HUDEP-2 (cell line): ENCODE measurements around the gene IL12B.
A peak's percentile ranks its signal among the peaks of the same experiment; 100 is the strongest.
"Not testable (repeated sequence)": the region's sequence is repeated elsewhere in the genome, so short reads cannot be mapped to it uniquely, and the experiment has no call there.

Source experiments
- DNase-seq, 76 experiments: peaks; one replicate each; lab custom pipeline; 2025; ENCODE audit not compliant: unreplicated experiment in 76 of 76; lab: John Stamatoyannopoulos, UW

IL12B gene

GRCh38 chr5:159301929-159302860 lies 28.1 kb downstream of the IL12B start:
- peak in 3 of 76 experiments; percentile 1 to 32 (median 20) for DNase-seq

DNA sequence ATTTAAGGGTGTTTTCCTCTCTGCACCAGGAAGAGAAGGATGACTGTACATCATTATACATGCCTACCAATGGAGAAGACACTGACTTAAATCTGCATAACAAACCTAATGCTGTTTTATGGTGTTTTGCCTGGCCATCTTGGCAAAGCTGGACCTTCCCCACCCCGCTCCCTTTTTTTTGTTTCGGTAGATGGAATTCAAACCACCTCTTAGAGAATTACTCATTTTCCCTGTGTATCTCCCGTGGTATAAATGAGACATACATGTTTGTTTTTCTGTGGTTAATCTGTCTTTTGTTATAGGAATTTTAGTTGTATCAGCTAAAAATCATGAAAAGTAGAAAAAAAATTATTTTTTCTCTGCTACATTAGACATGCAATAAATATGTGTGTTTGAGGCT lies 28.8 kb downstream of the IL12B start:
- DNase-seq, result no peak

- DNase-seq, result not testable (repeated sequence)
These were observed 33.0 kb downstream of the IL12B start for GRCh38 chr5:159297300-159297699.

DNA sequence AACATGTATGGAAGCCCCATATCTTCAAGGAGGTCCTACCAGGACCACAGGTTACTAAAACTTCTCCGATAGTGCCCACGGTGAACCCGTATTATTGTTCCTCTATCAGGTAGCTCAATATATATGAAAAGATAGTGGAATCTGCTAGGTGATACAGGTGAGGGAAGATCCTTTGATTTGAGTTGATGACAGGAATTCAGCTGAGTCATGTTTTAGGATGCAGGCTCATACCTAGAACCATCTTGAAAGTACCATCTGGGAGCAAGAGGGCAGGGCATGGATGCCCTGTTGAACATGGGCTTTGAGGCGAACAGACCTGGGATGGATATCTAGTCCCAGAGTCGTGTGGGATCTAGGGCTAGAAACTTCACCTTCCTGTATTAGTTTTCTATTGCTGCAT lies 35.4 kb downstream of the IL12B start:
- DNase-seq, result no peak

DNA sequence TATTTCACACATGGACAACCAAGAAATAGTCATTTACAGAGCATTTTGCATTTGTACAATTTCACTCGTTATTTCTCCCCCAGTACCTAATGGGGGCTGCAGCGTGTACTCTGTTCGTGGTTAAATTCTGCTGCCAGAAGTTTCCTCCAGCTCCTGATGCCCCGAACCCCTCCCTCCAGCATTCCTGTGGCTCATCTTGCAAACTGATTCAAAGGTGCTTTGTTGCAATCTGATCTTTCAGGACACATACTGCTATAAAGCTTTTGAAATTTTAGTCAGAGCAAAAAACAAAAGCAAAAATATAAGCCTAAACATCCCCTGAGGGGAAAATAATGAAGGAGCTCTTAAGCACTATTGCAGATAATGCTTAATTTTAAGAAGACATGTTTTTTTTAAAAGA lies 39.5 kb downstream of the IL12B start:
- no peak for DNase-seq

DNA sequence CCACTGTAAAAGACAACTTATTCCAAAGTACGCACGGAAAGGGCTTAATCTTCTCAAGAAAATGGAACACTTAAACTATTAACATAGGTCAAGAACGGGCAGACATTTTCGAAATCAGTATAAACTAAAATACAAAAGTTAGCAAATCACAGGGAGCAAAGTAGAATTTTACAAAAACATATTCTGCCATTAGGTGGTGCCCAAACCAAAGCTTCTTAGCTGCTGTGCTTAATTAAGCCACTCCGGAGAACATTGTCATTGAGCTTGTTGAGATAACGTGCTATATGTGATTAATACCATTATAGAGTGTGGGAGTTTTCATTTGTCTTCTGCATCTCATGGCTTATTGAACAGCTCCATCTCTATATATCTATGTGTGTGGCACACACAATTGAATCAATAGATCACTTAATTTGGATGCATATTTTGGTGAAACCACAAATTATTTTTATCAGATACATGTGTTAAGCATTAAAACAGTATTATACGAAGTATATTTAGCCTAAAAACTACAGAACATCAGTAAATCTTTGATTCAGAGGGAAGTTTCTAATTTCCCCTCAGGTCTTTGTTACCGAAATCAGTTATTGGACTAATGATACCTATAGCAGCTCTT lies 43.8 kb downstream of the IL12B start:
- peak in 20 of 76 experiments; percentile 3 to 47 (median 11) for DNase-seq

GRCh38 chr5:159274676-159275075 lies 55.6 kb downstream of the IL12B start:
- no peak for DNase-seq

GRCh38 chr5:159273923-159274322 lies 56.4 kb downstream of the IL12B start:
- DNase-seq, result no peak

DNA sequence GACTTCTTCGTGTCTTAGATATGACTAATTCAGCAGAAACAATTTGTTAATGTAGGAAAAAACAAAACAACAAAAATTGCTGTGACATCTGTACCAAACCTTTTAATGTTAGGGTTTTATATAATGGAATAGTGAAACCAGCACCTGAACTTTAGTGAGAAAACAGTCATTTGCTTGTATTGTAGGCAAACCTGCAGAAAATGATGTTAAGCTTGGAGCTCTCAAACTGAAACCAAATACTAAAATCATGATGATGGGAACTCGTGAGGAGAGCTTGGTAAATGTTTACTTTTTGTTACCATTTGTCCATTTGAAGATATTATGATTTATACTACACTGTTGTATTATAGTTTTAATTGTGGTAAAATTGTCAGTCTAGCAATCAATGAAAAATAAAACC lies 60.6 kb downstream of the IL12B start:
- DNase-seq, result no peak

DNA sequence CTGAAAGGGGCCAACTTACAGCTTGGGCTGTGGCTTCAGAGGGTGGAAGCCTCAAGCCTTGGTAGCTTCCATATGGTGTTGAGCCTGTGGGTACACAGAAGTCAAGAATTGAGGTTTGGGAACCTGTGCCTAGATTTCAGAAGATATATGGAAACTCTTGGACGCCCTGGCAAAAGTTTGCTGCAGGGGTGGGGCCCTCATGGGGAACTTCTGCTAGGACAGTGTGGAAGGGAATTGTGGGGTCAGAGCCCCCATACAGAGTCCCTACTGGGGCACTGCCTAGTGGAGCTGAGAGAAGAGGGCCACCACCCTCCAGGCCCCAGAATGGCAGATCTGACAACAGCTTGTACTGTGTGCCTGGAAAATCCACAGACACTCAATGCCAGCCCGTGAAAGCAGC lies 63.5 kb downstream of the IL12B start:
- DNase-seq, result not testable (repeated sequence)
